ENCODE measurements around the gene ZNF619. TPM values are rescaled to one million over a fixed set of nuclear protein-coding genes. Genes with fewer than 3 reads are reported as not detected.
"Not testable (repeated sequence)": the region's sequence is repeated elsewhere in the genome, so short reads cannot be mapped to it uniquely, and the experiment has no call there.

ZNF619 gene
- 4.5 TPM for total RNA-seq

DNA sequence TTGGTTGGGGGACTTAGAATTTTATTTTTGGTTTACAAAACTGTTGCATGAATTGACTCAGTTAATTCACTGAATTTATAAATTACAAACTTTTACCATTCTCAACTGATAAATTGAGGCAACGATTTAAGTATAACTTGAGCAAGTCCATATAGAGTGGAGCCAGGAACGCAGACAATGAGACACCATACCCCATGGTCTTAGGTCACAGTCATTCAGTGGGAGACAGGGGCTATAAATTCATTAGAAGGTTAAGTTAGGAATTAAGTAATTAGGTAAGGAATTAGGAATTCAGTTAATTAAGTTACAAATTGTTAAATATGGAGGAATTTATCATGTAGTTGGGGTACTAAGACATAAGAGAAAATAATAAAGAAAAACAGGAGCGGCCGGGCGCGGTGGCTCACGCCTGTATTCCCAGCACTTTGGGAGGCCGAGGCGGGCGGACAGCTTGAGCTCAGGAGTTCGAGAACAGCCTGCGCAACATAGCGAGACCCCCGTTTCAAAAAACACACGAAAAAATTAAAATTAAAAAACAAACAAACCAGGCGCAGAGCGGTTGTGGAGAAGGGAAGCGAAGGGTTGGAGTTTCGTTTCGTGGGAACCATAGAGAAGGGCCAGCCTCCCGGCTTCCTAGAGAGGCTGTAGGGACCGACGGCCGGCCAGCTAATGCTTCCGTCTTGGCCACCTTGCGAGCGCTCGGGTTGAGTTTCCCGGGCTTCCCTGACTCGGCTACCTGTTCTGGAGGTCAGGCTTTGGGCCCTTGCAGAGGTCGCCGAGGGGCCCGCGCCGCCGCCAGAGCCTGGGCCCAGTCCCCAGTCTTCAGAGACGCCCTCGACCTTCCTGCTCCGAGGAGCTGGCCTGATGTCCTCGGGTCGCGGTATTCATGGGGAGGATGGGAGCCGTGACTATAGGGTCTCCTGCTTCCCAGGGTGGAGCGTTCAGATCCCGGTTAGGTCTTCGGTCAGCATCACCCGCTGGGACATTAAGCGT is at the start of gene ZNF619:
TSS of gene ZNF619 (plus strand) at position 645 of the 993 bp plus-strand sequence. CDS start 858 bp downstream, outside the sequence.
- peak in 1 of 2 donors; percentile 76 for DNase-seq (ENCODE audit: low spot score in 2 of 2)
- FAIRE-seq = no peak

DNA sequence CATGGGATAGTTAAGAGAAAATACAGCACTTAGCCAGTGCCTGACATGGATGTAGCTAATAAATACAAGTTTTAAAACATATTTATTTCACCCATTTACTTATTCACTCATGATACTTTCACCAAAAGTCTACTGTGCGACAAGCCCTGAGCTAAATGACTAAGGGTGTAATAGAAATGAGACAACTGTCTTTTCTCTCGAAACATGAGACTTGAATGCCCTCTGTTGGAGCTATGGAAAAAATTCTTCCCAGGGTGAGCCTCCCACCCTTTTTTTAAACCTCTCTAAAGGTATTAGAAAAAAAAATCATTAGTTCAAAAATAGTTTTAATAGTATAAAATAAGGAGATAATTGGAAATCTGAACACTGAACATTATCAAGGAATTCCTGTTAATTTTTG is 44.1 kb upstream of the ZNF619 start:
- no peak for DNase-seq (ENCODE audit: low spot score in 2 of 2)
- no peak for FAIRE-seq

DNA sequence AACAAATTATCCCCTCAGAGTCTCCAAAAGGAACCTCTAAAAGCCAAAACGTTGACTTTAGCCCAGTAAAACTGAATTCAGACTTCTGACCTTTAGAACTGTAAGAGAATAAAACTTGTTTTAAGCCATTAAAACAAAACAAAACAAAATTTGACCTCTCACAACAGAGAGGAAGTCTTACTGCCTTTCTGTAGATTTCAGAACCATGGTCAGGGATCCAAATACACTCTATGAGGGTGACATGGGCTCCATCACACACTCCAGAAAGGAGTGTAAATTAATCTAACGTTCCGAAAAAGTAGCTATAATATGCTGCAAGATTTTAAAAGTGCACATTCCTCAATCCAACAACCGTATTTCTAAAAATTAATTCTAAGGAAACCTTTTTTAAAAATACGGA is 39.0 kb upstream of the ZNF619 start:
- FAIRE-seq = no peak
- no peak for DNase-seq (ENCODE audit: low spot score in 2 of 2)

DNA sequence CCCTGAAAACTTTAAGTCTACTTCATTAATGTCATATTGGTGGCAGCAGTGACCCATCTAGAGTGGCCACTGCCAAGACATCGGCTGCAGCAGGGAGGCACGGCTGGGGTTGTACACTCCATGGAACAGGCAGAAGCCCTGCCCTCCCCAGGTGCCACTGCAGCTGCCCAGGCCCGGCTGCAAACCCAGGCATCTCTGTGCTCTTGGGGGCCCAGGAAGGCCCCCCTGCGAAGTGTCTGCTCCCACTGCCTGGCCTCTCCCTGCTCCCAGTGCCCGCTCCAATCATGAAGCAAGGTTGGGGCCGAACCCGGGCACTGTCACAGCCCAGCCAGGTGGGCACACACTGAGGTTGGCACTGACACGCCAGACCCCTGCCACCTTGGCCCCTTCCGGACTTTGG is 31.9 kb upstream of the ZNF619 start:
- no peak for FAIRE-seq
- no peak for DNase-seq (ENCODE audit: low spot score in 2 of 2)

DNA sequence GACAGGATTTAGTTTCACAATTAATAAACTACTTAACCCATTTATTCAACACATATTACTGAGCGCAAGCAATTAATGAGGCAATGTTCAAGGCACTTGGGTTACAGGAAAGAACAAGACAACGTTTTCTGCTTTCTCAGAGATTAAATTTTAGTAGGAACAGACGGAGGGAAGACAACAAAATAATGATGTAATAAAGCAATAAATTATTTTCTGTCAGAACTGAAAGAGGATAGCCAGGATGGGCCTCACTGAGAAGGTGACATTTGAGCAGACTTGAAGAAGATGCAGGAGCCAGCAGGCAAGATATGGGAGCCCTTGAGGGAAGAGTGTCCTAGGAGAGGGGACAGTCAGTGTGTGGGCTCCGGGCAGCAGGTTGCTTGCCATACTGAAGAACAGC is 31.0 kb upstream of the ZNF619 start:
- FAIRE-seq = no peak
- no peak for DNase-seq (ENCODE audit: low spot score in 2 of 2)

DNA sequence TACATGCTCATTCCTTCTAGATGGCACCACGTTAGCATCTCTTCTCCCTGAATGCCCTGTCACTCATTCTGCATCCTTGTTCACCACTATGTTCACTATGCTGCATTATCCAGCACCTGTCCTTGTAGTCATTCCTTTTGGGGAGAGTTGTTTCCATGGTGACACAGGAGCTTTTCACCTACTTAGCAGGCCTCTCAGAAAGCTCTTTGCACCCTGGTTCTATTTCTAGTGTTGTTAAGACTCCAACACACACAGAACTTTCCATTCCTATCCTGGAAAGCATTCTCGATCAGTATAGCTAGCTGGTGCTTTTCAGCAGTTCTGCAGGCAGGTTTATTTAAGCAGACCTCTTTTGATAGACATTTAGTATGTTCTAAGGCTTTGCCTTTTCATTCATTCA is 26.5 kb upstream of the ZNF619 start:
- DNase-seq (ENCODE audit: low spot score in 2 of 2) = no peak
- FAIRE-seq = no peak

DNA sequence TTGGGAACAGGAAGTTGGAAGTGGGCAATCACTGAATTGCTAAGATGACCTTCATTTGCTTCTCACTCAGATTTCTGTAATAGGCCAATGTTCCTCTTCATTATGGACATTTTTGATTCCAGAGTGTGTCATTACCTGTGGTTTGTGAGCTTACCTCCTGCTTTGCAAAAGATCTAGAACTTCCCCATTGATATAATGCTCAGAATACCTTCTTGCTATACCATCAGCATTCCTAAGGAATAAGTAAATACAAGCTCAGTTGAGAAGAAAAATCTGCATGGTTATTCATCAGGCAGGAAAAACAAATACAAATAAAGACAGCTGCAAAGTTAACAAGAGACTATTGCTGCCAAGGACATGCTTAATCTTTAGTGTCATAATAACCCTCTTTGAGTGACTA is 25.4 kb upstream of the ZNF619 start:
- DNase-seq (ENCODE audit: low spot score in 2 of 2) = no peak
- no peak for FAIRE-seq

DNA sequence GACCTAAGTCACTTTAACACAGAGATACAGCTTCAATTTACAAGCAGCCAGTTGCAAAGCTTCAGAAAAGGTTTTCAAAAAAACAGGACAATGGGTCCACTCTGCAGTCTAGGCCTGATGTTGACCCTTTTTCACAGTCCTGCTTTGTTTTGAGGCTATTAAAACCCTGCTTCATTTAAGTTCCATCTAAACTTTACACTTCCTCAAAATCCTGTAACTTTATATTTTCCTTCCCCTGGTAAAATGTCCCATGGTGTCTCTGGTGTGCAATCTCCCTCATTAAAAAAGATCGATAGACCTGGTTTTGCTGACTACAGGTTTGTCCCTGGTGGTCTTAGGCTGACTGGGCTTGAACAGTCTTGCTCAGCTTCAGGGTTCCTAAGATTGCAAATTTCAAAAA is 24.9 kb upstream of the ZNF619 start:
- FAIRE-seq = no peak
- no peak for DNase-seq (ENCODE audit: low spot score in 2 of 2)

DNA sequence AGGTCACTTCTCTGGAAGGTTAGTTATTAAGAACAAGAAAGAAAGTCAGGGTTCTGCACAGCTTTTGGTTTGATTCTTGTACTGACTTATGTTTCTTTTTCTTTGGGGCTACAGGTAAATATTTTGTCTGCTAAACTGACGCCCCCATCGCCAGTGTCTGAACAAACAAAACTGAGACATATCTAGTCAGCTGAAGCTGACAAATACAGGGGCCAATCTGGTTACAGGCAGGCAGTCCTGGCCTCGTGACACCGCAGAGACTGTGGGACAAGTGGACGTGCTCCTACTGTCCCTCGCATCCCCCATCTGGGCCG is 24.4 kb upstream of the ZNF619 start:
- no peak for FAIRE-seq
- DNase-seq (ENCODE audit: low spot score in 2 of 2) = no peak

DNA sequence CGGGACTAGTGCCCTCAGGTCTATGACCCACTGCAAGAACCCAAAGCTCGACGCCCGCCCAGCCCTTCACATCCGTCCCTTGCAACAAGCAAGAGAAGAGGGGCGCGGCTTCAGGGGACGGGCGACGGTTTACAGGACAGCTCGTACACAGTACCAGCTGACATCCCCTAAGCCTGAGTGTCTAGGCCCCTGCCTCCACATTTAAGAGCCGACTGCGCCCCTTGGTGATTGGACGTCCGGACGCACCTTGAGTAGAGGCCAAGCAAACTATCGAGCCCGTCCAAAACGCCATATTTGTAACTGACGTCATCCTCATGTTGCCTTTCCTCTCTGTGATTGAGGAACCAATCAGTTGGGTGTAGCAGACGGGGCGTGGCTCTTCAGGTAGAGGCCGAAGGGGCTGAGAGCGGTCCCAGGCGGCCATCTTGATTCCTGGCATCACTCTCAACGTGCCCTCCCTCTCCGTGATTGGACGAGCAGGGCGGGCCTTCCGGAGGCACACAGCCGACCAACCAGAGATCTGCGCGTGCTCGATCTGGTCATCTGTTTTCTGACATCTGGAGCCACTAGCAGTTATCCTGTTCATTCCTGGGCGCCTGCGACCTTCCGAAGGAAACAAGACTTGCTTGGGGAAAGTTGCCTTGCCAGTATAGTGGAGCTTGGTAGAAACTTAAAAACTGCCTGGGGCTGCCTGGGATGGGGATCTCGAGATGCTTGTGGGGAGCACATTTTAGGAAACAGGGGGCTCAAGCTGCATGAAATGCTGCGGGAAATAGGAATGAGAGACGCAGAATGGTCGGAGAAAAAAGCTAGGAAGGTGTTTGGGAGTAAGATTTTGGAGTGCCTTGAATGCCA is 23.8 kb upstream of the ZNF619 start:
- DNase-seq (ENCODE audit: low spot score in 2 of 2) (peak; percentile 83 to 91), FAIRE-seq (no peak)

DNA sequence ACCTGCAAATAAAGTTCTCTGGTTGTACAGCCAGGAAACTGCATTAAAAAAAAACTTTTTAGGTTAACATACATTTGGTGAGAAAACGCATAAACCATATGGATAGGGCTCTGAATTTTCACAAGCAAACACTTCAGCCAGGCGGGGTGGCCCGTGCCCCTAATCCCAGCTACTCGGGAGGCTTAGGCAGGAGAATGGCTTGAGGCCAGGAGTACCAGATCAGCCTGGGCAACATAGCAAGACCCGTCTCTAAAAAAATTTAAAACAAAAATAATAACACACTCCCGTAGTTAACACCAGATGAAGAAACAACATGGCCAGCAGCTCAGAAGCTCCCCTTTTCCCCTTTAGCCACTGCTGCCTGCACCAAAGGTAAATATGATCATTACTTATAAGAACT is 23.0 kb upstream of the ZNF619 start:
- no peak for DNase-seq (ENCODE audit: low spot score in 2 of 2)
- no peak for FAIRE-seq

DNA sequence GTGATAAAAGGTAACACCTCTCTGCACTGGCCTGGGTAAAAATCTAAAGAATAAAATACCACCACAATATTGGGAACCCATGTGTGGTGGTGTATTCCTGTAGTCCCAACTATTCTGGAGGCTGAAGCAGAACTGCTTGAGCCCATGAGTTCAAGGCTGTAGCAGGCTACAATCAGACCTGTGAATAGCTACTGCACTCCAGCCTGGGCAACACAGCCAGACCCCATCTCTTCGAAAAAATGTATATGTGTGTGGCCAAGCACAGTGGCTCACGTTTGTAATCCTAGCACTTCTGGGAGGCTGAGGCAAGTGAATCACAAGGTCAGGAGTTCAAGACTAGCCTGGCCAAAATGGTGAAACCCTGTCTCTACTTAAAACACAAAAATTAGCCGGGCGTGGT is 21.6 kb upstream of the ZNF619 start:
- FAIRE-seq (no peak), DNase-seq (ENCODE audit: low spot score in 2 of 2) (no peak)

DNA sequence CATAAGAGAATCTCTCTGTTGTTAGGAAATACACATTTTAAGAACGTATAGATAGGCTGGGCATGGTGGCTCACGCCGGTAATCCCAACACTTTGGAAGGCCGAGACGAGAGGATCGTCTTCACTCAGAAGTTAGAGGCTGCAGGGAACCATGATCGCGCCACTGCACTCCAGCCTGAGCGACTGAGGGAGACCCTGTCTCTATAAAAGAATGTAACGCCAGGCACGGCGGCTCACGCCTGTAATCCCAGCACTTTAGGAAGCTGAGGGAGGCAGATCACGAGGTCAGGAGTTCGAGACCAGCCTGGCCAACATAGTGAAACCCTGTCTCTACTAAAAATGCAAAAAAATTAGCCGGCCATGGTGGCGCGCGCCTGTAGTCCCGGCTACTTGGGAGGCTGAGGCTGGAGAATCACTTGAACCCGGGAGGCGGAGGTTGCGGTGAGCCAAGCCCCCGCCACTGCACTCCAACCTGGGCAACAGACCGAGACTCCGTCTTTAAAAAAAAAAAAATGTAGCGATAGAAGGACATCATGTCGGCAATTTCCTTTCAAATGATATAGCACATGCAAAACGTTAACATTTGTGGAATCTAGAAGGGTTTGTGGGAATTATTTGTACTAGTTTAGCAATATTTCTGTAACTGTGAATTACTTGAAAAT is 20.5 kb upstream of the ZNF619 start:
- no peak for DNase-seq (ENCODE audit: low spot score in 2 of 2)
- FAIRE-seq = no peak

DNA sequence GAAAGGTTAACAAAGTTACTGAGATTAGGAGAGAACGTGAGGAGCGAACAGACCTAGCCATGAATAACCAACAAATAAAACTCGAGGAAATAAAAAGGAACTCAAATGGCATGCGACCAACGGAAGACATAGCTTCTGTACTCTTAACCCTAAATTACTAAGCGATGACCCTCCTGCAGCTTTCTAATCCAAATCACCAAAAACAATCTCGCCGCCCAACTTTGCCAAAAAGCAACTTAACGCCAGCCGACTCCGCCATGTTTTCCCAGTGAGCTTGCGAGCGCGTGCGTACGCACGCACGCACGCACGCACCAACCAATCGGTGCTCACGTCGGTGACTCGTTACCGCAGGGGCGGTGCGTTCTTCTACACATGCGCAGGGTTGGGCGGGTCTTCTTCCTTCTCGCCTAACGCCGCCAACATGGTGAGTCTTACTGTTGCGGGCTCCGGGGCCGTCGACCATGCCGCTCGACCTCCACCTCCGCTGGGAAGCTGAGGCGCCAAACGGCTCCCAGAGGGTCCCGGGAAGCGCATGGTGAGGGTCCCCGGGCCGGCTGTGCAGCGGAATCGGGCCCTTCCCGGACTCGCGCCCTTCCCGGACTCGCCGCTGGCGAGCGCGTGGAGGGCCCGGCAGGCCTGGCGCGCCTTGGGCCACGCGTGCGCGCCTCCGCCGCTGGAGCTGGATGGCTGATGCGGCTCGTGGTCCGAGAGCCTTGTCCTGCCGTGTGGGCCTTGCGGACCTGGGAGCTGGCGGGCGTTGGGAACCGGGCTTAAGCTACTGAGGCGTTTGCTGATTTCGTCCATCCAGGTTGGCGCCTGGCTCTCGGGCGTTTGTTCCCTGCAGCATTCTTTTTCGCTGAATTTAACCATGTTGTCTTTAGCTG is 19.7 kb upstream of the ZNF619 start, which contains the start of gene RPL14:
TSS of gene RPL14 (plus strand) at position 400 of the 884 bp plus-strand sequence. CDS start at position 533, 133 bp downstream.
- peak; percentile 89 to 90 for DNase-seq (ENCODE audit: low spot score in 2 of 2)
- FAIRE-seq = no peak

DNA sequence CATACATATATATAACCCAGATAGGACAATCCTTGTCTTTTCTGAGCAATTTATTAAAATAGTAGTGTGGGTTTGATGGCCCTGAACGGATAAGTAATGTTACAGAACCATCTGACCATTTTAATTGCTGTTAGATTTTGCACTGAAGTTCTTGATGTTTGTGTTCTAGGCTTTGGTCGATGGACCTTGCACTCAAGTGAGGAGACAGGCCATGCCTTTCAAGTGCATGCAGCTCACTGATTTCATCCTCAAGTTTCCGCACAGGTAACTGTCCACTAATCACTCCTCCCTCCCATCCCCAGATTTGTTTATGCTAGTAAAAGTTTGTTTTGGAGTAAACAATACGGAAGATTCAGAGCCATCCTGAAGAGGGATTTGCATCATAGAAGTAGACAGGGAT is 18.4 kb upstream of the ZNF619 start:
- FAIRE-seq (no peak), DNase-seq (ENCODE audit: low spot score in 2 of 2) (no peak)

DNA sequence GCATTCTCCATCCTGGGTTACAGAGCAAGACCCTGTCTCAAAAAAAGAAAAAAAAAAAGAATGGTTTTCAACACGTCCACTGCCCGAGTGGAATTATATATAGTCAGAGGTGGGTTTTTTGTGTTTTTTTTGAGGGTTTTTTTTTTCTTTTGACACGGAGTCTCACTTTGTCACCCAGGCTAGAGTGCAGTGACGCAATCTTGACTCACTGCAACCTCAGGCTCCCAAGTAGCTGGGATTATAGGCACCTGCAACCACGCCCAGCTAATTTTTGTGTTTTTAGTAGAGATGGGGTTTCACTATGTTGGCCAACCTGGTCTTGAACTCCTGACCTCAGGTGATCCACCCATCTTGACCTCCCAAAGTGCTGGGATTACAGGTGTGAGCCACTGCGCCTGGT is 16.4 kb upstream of the ZNF619 start:
- DNase-seq (ENCODE audit: low spot score in 2 of 2); FAIRE-seq: not testable (repeated sequence)

DNA sequence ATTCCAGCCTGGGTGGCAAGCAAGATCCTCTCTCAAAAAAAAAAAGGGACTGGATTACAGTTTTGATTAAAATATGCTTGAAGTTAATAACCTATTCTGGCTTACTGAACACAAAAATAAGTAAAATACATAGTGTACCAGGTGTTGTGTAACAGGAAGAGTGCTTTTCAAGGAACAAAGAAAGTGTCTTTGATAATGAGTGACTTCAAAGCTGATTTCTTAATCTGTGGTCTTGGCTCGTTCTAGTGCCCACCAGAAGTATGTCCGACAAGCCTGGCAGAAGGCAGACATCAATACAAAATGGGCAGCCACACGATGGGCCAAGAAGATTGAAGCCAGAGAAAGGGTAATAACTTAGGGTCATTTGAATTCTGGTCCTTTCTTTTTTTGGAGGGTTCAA is 15.8 kb upstream of the ZNF619 start:
- no peak for DNase-seq (ENCODE audit: low spot score in 2 of 2)
- no peak for FAIRE-seq

DNA sequence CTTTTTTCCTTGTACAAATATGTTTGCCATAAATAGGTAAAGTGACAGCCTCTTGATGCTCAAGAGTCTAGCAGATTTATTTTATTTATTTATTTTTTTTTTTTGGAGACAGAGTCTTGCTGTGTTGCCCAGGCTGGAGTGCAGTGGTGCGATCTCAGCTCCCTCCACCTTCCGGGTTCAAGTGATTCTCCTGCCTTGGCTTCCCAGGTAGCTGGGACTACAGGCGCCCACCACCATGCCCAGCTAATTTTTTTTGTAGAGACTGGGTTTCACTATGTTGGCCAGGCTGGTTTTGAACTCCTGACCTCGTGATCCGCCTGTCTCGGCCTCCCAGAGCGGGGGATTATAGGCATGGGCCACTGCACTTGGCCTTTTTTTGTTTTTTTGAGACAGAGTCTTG is 14.1 kb upstream of the ZNF619 start:
- not testable (repeated sequence) for FAIRE-seq; DNase-seq (ENCODE audit: low spot score in 2 of 2)

DNA sequence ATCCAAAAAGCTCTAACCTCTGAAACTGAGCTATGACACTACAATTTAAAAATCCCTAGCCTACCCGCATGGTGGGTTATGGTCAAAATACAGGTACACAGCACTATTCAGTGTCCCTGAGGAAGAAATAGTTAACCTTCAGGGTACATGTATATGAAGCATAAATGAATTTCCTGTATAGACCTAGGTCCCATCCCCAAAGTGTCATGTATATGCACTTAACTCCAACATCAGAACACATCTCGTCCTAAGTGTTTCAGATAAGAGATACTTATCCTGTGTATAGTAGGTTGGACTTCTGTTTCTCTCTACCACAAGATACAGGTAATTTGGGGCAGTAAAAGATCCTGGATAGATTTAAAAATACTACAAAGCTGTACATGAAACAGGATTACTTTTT is 13.3 kb upstream of the ZNF619 start:
- FAIRE-seq (no peak), DNase-seq (ENCODE audit: low spot score in 2 of 2) (no peak)
